HL-60 (cell line): ENCODE results near the gene CHRNA1.

Source experiments
- CTCF ChIP-seq: IDR thresholded peaks from one replicate; pipeline ENCODE4 v1.5.1; 2011; ENCODE audit warnings: low read length, control low read depth, inconsistent platforms; ENCODE audit not compliant: insufficient read depth
- POLR2AphosphoS5 ChIP-seq: IDR thresholded peaks from 2 replicates; pipeline ENCODE4 v1.6.1; 2012; ENCODE audit warnings: low read depth
- REST ChIP-seq: IDR thresholded peaks from 2 replicates; pipeline ENCODE4 v1.6.1; 2012; ENCODE audit warnings: low read depth; ENCODE audit not compliant: insufficient replicate concordance
- SPI1 ChIP-seq: IDR thresholded peaks from 2 replicates; pipeline ENCODE4 v1.6.1; 2012; ENCODE audit warnings: low read depth, mild to moderate bottlenecking, borderline replicate concordance

- TF ChIP-seq CTCF, result no peak
- TF ChIP-seq SPI1, result no peak
- no peak for TF ChIP-seq POLR2AphosphoS5
- TF ChIP-seq REST, result no peak
Observed at GRCh38 chr2:174771136-174771535, 6.9 kb upstream of the CHRNA1 start.
